IPS-15b (cell line): ENCODE results near the gene ULK4.
"Not testable (repeated sequence)": the region's sequence is repeated elsewhere in the genome, so short reads cannot be mapped to it uniquely, and the experiment has no call there.

Experiments
- H3K27me3 ChIP-seq: one replicate; pipeline ENCODE4 v1.6.1; 2013; ENCODE audit warnings: low read length; ENCODE audit not compliant: control insufficient read depth, insufficient read depth
- H3K36me3 ChIP-seq: one replicate; pipeline ENCODE4 v1.6.1; 2013; ENCODE audit warnings: low read length; ENCODE audit not compliant: control insufficient read depth, insufficient read depth
- H3K4me1 ChIP-seq: one replicate; pipeline ENCODE4 v1.6.1; 2013; ENCODE audit warnings: mild to moderate bottlenecking, low read length; ENCODE audit not compliant: control insufficient read depth, insufficient read depth
- H3K4me3 ChIP-seq: one replicate; pipeline ENCODE4 v1.5.1; 2013; ENCODE audit warnings: low read depth, low read length
- H3K9ac ChIP-seq: one replicate; pipeline ENCODE4 v1.6.1; 2013; ENCODE audit warnings: low read depth, mild to moderate bottlenecking, low read length
- H3K9me3 ChIP-seq: one replicate; pipeline ENCODE4 v1.6.1; 2013; ENCODE audit warnings: mild to moderate bottlenecking, low read length; ENCODE audit not compliant: control insufficient read depth, insufficient read depth

ULK4 gene

DNA sequence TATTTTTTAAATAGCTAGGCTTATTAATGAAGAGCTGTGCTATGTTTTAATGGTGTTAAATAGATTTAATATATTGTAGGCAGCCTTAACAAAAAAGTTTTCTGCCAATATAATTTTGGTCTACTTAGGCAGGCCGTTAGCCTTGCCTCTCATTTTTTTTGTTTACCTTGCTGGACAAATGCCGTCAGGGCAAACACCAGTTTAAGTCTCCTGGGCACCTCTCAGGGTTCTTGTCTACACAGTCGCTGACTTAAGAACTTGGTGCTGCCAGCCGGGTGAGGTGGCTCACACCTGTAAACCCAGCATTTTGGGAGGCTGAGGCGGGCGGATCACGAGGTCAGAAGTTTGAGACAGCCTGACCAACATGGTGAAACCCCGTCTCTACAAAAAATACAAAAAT, 153.3 kb downstream of the ULK4 start:
- Histone ChIP-seq H3K9ac (no peak overlapping the region), H3K4me1 (no peaks in the 10 kb centered on the region), H3K36me3 (no peaks in the 10 kb centered on the region), H3K9me3 (no peaks in the 10 kb centered on the region), H3K27me3 (no peaks in the 10 kb centered on the region), H3K4me3 (no peak overlapping the region)

- H3K36me3 ChIP-seq: no peaks in the 10 kb centered on the region
- H3K4me3 ChIP-seq: no peak overlapping the region
- no peaks in the 10 kb centered on the region for H3K4me1 ChIP-seq
- no peaks in the 10 kb centered on the region for H3K27me3 ChIP-seq
- H3K9ac ChIP-seq: no peak overlapping the region
- no peaks in the 10 kb centered on the region for H3K9me3 ChIP-seq
Observed at GRCh38 chr3:41808152-41808551, 153.8 kb downstream of the ULK4 start.

GRCh38 chr3:41794748-41795589, 166.9 kb downstream of the ULK4 start:
- Histone ChIP-seq H3K27me3 (no peaks in the 10 kb centered on the region), H3K4me3 (no peak overlapping the region), H3K36me3 (no peaks in the 10 kb centered on the region), H3K9me3 (no peaks in the 10 kb centered on the region), H3K4me1 (peaks cover 16% of the 10 kb centered on the region), H3K9ac (no peak overlapping the region)

- Histone ChIP-seq H3K9ac (no peak overlapping the region), H3K4me3 (no peak overlapping the region), H3K9me3 (no peaks in the 10 kb centered on the region), H3K27me3 (no peaks in the 10 kb centered on the region), H3K4me1 (peaks cover 16% of the 10 kb centered on the region), H3K36me3 (no peaks in the 10 kb centered on the region)
Observed at GRCh38 chr3:41792806-41793205, 169.1 kb downstream of the ULK4 start.

- Histone ChIP-seq H3K27me3 (no peaks in the 10 kb centered on the region), H3K36me3 (no peaks in the 10 kb centered on the region), H3K9me3 (no peaks in the 10 kb centered on the region), H3K9ac (no peak overlapping the region), H3K4me1 (no peaks in the 10 kb centered on the region), H3K4me3 (no peak overlapping the region)
Observed at GRCh38 chr3:41769106-41769505, 192.8 kb downstream of the ULK4 start.

GRCh38 chr3:41768363-41768762, 193.5 kb downstream of the ULK4 start:
- Histone ChIP-seq H3K9me3 (no peaks in the 10 kb centered on the region), H3K9ac (no peak overlapping the region), H3K36me3 (no peaks in the 10 kb centered on the region), H3K27me3 (no peaks in the 10 kb centered on the region), H3K4me3 (no peak overlapping the region), H3K4me1 (no peaks in the 10 kb centered on the region)

- H3K27me3 ChIP-seq, H3K36me3 ChIP-seq, H3K4me1 ChIP-seq, H3K9ac ChIP-seq, H3K4me3 ChIP-seq, H3K9me3 ChIP-seq: not testable (repeated sequence)
Observed at GRCh38 chr3:41762867-41763266, 199.0 kb downstream of the ULK4 start.

DNA sequence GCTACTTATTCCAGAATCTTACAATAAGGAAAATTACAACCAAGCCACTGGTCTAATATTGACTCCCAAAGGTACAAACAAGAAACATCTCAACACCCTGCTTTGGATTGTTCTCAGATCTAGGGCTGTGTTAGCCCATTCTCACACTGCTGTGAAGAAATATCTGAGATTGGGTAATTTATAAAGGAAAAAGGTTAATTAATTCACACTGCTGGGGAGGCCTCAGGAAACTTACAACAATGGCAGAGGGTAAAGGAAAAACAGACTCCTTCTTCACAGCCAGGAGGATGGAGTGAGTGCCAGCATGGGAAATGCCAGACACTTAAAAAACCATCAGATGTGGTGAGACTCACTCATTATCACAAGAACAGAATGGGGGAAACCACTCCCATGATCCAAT, 208.3 kb downstream of the ULK4 start:
- no peaks in the 10 kb centered on the region for H3K4me1 ChIP-seq
- H3K9me3 ChIP-seq: no peaks in the 10 kb centered on the region
- H3K27me3 ChIP-seq: no peaks in the 10 kb centered on the region
- H3K4me3 ChIP-seq: no peak overlapping the region
- H3K36me3 ChIP-seq: no peaks in the 10 kb centered on the region
- H3K9ac ChIP-seq: no peak overlapping the region

GRCh38 chr3:41751597-41751996, 210.3 kb downstream of the ULK4 start:
- H3K4me3 ChIP-seq: no peak overlapping the region
- no peaks in the 10 kb centered on the region for H3K9me3 ChIP-seq
- no peak overlapping the region for H3K9ac ChIP-seq
- H3K27me3 ChIP-seq: no peaks in the 10 kb centered on the region
- no peaks in the 10 kb centered on the region for H3K36me3 ChIP-seq
- H3K4me1 ChIP-seq: no peaks in the 10 kb centered on the region

- Histone ChIP-seq H3K9me3 (no peaks in the 10 kb centered on the region), H3K36me3 (no peaks in the 10 kb centered on the region), H3K4me3 (no peak overlapping the region), H3K9ac (no peak overlapping the region), H3K27me3 (no peaks in the 10 kb centered on the region), H3K4me1 (no peaks in the 10 kb centered on the region)
Observed at GRCh38 chr3:41749988-41750387, 211.9 kb downstream of the ULK4 start.

- no peak overlapping the region for H3K4me3 ChIP-seq
- H3K4me1 ChIP-seq: no peaks in the 10 kb centered on the region
- no peaks in the 10 kb centered on the region for H3K36me3 ChIP-seq
- no peaks in the 10 kb centered on the region for H3K27me3 ChIP-seq
- H3K9me3 ChIP-seq: no peaks in the 10 kb centered on the region
- no peak overlapping the region for H3K9ac ChIP-seq
Observed at GRCh38 chr3:41746215-41746614, 215.7 kb downstream of the ULK4 start.

- H3K27me3 ChIP-seq: no peaks in the 10 kb centered on the region
- H3K9me3 ChIP-seq: no peaks in the 10 kb centered on the region
- H3K4me3 ChIP-seq: no peak overlapping the region
- H3K4me1 ChIP-seq: peaks cover 6% of the 10 kb centered on the region
- no peaks in the 10 kb centered on the region for H3K36me3 ChIP-seq
- H3K9ac ChIP-seq: no peak overlapping the region
Observed at GRCh38 chr3:41742121-41742520, 219.8 kb downstream of the ULK4 start.
